Measurements from ENCODE around the gene ATG2B.
A peak's percentile ranks its signal among the peaks of the same experiment; 100 is the strongest.

The ATG2B gene, protein sequence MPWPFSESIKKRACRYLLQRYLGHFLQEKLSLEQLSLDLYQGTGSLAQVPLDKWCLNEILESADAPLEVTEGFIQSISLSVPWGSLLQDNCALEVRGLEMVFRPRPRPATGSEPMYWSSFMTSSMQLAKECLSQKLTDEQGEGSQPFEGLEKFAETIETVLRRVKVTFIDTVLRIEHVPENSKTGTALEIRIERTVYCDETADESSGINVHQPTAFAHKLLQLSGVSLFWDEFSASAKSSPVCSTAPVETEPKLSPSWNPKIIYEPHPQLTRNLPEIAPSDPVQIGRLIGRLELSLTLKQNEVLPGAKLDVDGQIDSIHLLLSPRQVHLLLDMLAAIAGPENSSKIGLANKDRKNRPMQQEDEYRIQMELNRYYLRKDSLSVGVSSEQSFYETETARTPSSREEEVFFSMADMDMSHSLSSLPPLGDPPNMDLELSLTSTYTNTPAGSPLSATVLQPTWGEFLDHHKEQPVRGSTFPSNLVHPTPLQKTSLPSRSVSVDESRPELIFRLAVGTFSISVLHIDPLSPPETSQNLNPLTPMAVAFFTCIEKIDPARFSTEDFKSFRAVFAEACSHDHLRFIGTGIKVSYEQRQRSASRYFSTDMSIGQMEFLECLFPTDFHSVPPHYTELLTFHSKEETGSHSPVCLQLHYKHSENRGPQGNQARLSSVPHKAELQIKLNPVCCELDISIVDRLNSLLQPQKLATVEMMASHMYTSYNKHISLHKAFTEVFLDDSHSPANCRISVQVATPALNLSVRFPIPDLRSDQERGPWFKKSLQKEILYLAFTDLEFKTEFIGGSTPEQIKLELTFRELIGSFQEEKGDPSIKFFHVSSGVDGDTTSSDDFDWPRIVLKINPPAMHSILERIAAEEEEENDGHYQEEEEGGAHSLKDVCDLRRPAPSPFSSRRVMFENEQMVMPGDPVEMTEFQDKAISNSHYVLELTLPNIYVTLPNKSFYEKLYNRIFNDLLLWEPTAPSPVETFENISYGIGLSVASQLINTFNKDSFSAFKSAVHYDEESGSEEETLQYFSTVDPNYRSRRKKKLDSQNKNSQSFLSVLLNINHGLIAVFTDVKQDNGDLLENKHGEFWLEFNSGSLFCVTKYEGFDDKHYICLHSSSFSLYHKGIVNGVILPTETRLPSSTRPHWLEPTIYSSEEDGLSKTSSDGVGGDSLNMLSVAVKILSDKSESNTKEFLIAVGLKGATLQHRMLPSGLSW (N-terminal part only)

DNA sequence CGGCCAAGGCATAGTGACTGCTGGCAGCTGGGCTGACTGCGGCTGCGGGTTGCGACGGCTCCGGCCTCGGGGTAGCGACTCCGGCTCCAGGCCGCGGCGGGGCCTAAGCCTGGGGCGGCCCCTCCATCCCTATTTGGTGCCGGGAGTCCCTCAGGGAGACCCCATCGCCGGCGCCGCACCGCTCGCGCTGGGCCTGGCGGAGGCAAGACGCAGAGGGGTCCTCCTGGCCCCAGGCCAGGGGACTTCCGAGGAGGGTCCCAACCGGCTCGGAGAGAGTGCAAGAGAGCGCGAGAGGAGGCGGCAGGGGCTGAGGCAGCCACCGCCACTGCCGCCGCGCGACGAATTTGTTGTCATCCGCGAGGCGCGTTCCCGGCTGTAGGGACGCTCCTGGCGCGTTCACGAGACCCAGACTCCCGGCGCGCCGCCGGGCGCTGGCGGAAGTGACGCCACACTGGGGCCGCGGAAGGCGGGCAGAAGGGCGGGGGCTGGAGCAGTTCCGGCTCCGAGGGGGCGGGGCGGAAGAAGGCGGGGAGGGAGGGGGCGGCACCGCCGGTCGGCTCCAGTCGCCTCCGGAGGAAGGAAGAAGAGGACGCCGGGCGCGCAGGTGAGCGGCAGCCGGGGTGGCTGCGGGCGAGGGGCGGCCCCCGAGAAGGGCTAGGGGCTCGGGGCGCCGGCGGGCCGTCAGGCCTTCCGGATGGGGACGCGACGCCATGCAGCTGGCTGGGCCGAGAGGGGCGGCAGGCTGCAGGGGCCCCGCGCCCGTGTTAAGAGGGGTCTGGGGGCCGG lies at the start of gene ATG2B, which contains the start of gene GSKIP:
ATG2B (minus strand) TSS at position 377 of the 786 bp plus-strand sequence; CDS start at position 12, 365 bp downstream.
GSKIP (plus strand) TSS at position 562 of the 786 bp plus-strand sequence. CDS start 18,722 bp downstream, outside the sequence.
- DNase-seq = peak; percentile 81

GRCh38 chr14:96410119-96410518 lies 47.0 kb upstream of the ATG2B start:
- DNase-seq = no peak

DNA sequence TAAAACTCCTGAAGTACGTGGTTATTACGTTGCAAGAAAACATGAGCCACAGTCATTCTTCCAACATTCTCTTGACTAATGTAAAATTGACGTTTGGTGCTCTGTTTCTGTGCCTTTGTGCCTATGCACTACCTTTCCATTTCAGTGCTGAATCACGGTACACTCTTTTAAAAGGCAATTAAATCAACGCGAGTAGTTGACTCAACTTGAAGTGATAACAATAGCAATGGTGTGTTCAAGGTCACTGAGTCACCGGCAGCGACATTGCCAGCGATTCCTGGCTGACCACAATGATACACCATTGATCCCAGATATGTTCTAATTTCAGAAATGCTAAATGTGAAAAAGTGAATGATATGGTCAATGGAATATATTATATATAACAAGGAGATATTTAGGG lies 46.6 kb upstream of the ATG2B start:
- no peak for DNase-seq

DNA sequence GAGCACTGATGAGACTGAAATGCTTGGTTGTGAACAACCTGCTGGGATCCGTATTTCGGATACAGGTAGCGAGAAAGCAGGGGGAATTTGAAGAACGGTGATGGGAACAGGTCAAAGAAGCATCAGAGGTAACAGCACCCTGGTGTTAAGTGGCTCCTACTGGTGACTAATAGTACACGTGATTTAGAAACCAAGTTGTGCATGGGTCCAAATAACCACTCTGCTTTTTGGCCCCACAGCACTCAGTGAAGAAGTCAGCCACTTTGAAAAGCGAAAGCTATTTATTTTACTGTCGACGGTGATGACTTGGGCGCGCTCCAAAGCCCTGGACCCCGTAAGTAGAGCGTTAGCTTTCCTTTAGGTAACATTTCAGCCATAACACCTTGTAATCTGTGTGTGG lies 45.5 kb upstream of the ATG2B start:
- DNase-seq = no peak

DNA sequence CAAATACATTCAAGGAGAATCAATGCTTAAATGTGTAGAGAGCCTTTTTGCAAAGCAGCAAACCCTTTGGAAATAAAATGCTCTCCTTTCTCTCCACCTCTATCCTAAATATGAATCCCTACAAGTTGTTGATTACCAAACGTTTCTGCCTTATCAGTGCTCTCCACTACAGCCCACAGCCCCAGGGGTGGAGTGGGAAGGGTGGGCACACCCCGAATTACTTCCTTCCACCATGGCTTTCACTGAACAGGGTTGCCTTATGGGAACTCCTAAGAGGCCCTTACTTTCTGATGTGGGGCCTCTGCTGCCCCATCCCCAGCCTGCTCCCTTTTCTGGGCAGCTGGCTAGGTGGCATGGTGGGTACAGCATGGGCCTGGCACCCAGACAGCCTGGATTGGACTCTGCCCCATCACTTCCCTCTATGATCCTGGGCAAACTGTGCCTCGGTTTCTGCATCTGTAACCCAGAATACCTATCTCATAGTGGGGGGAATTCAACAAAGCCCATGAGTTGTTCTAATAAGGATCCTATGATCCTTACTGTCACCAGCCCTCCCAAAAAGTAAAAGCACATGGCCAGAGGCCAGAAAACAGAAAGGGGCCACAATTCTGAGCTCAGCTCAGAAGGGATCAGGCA lies 44.9 kb upstream of the ATG2B start:
- DNase-seq = no peak

DNA sequence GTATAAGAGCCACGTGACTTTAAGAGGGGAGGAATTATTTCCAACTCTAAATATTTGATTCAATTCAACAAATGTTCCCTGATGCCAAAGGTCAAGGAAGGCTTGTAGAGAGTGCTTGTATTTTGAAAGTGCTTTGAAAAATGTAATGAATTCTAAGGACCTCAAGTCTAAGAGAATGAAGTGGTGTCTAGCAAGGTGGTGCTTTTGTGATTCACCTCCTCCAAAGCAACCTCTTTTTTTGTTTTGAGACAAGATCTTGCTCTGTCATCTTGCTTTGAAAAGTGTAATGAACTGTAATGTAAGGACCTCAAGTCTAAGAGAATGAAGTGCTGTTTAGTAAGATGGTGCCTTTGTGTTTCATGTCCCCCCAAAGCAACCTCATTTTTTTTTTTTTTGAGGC lies 42.5 kb upstream of the ATG2B start:
- DNase-seq = no peak

DNA sequence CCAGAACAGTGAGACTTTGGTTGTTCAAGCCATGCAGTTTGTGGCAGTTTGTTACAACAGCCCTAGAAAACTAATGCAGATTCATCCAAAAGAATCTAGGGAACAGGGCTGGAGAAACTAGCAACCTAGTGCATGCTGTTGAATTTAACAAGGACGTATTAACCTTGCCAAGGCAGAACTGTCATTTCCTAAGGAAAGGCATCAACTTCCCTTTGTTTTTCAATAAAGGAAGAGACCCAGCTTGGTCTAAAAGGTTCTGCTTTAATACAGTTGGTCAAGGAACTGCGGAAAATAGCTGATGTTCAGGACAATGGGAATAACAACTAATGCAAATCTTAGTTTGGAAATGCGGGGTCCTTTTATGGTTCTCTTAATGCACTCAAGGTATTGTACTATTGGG lies 40.3 kb upstream of the ATG2B start:
- DNase-seq = no peak

GRCh38 chr14:96400495-96400894 lies 37.4 kb upstream of the ATG2B start:
- no peak for DNase-seq

GRCh38 chr14:96399405-96399804 lies 36.3 kb upstream of the ATG2B start:
- no peak for DNase-seq

DNA sequence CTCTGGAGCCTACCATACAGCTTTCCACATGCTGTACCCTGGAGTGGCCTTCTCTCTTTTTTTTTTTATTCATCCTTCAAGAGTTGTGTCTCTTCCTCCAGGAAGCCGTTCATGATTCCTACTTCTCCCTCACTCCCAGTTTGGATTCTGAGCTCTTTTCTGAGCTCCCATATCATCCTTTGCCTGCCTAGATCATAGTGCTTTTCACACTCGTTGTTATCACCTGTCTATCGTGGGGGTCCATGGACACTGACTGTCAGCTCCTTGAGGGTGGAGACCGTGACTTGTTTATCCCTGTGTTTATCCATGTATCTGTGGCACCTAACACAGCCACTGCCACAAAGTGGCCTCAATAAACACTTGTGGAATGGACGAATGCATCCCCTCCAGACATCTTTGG lies 35.8 kb upstream of the ATG2B start:
- DNase-seq = no peak

DNA sequence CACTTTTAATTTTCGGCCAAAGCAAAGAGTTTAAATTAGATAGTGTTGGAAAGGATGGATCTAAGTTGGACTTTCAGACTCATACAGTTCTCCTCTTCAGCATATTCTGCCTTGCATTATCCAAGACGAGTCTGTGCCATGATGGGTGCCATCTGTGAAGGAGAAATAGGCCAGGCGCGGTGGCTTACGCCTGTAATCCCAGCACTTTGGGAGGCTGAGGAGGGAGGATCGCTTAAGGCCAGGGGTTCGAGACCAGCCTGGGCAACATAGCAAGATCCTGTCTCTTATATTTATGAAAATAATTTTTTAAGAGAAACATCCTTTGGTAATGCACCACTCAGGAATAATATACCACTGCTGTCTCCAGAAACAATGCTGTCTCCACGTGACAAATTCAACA lies 35.3 kb upstream of the ATG2B start:
- DNase-seq = no peak

- DNase-seq = no peak
Measured at GRCh38 chr14:96394047-96394815, 31.1 kb upstream of the ATG2B start.

GRCh38 chr14:96393071-96393691 lies 30.0 kb upstream of the ATG2B start:
- DNase-seq = no peak

- DNase-seq = peak; percentile 97
Measured at GRCh38 chr14:96391293-96392118, 28.4 kb upstream of the ATG2B start.

- DNase-seq = no peak
Measured at GRCh38 chr14:96390965-96391292, 27.8 kb upstream of the ATG2B start.

DNA sequence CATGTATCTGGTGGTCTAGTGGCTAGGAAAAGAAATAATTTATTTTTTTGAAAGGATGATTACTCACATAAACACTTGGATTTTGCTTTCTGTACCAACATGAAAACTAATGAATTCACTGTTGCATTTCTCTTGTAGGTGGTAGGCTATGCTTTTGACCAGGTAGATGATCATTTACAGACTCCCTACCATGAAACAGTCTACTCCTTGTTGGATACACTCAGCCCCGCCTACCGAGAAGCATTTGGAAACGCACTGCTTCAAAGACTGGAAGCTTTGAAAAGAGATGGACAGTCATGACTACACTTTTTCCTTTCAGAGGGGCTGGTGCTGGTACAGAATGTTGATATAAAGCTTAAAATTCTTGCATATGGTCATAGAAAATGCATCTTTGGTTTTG lies 22.2 kb upstream of the ATG2B start:
- DNase-seq = no peak

GRCh38 chr14:96384740-96385139 lies 21.6 kb upstream of the ATG2B start:
- DNase-seq = no peak

DNA sequence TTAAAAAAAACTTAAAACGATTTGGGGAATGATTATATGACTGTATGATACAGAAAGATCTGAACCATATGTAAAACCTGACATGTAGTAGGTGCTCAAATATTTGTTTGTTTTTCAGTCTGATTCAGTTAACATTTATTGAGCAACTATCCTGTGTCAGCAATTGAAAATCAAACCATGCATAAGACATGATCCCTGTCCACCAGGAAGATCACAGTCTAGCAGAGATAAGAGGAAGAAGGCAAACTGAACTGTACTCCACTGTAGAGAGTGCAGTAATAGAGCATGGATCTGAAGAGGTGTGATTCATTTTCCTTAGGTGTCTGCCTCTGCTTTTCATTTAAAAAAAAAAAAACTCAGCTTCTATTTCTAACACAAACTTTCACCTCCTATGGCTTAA lies 20.9 kb upstream of the ATG2B start:
- DNase-seq = no peak

DNA sequence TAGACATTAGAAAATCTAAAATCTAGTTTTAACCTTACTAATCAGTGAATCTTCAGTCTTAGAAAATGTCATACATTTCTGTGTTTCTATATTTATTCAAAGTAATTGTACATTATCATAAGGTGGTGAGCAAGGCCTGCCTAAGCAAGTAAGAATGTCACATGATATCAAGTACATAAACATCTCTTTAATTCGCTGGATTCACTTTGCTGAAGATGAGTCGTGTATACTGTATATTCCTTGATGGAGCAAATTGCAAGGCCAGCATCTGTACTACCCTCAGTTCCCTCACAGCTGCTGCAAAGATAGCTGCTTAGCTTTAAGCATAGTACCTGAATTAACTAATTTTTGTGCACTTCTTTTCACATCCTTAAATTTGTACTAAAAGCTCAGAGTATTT lies 20.3 kb upstream of the ATG2B start:
- DNase-seq = no peak

GRCh38 chr14:96380735-96381134 lies 17.6 kb upstream of the ATG2B start:
- DNase-seq = no peak

Data from T1000 (cell line).